CD4-positive, alpha-beta T cell treated with Interleukin-1 beta for 1 hour (primary cell): ENCODE data around the gene PNMA6E.

ENCODE experiments used
- DNase-seq, 2 donors: peaks; one replicate each; pipeline ENCODE4 v3.0.0-alpha.2; 2020 to 2022

PNMA6E gene

DNA sequence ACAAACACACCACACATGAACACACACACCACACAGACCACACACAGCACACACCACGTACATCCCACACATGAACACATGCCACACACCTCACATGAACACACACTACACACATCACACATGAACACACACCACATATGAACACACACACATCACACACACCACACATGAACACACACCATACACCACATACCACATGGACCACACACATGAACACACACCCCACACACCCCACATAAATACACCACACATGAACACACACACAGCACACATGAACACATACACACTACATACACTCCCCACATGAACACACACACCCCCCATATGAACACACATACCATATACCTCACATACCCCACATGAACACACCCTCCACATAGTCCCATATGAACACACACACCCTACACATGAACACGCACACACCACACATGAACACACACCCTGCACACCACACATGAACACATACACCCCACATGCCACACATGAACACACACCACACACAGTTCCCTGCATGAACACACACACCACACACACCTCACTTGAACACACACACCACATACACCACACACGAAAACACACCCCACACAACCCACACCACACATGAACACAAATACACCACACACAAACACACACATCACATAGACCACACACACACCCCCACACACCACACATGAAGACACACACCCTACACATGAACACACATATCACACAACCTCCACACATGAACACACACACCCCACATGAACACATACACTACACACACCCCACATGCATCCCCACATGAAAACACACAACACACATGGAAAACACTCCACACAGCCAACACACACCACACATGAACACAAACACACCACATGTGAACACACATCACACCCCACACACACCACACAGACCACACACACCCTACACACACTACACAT lies 18.3 kb downstream of the PNMA6E start:
- DNase-seq, result no peak

- DNase-seq, result peak in 1 of 2 donors; percentile 18
Measured at GRCh38 chrX:153381684-153382532, 19.2 kb downstream of the PNMA6E start.

DNA sequence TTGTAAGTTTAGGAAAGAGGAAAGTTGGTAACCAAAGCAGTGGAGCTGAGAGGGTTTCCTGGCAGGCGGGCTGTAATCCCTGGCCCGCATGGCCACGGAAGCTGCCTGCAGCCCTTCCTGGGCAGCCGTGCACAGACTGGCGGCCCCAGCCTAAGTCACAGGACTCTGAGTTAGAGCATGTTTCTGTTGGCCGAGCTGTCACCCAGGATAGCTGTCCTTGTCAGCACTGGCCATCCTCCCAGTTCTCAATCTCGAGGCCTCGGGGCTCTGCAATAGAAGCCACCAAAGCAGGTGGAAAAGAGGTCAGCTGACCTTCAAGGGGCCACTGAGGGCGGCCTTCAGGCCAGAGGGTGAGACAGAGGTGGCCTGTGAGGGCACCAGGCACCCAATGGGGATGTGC lies 20.5 kb downstream of the PNMA6E start:
- DNase-seq, result no peak

- DNase-seq, result no peak
Measured at GRCh38 chrX:153379971-153380581, 21.1 kb downstream of the PNMA6E start.

DNA sequence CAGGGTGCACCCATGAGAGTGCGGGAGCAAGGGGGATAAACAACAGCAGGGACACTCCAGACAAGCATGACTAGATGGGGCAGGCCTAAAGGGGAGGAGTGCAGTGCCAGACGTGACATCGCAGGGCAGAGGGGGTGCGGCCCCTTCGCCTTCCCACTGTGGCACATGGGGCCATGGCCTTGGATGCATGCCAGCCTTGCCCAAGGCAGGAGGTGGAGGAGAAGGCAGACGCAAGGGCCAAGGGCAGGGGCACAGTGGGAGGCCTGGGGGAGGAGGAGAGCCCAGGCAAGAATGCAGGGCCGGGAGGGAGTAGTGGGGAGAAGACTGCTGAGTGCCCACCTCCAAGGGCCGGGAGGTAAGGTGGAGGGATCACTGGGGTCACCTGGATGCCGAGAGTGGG lies 21.6 kb downstream of the PNMA6E start:
- DNase-seq, result no peak

DNA sequence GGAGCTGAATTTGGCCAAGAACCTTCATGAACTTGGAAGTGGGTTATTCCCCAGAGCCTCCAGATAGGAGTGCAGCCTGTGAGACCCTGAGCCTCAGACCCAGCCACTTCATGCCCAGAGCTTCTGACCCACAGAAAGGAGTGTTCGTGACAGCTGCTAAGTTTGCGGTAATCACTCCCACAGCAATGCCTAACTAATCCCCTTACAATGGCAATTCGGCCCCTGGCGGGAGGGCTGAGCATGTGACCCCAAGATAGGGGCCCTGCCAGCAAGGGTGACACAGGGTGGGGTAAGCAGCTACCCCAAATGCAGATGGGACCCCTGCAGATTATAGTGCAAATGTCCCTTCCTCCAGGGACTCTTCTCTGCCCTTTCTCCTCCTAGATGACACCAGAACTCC lies 22.5 kb downstream of the PNMA6E start:
- DNase-seq, result no peak

GRCh38 chrX:153377727-153378126 lies 23.4 kb downstream of the PNMA6E start:
- no peak for DNase-seq

DNA sequence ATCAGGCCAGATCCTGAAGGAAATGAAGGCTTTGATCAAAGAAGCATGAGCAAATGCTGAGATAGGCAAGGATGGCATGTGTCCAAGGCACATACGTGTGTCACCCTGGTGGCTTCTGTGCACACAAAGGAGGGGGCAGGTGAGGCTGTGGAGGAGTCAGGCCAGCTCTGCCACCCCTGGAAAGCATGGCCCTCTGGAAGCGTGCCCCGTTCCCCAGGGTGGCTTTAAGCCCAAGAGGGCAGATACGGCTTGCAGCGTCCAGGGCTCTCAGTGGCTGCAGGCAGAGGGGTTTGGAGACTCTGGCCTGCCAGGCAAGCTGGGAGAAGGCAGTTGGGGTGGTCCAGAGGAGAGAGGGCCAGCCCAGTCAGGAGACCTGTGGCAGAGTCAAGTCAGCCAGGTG lies 25.6 kb downstream of the PNMA6E start:
- DNase-seq, result no peak

GRCh38 chrX:153374426-153374825 lies 26.7 kb downstream of the PNMA6E start:
- no peak for DNase-seq

DNA sequence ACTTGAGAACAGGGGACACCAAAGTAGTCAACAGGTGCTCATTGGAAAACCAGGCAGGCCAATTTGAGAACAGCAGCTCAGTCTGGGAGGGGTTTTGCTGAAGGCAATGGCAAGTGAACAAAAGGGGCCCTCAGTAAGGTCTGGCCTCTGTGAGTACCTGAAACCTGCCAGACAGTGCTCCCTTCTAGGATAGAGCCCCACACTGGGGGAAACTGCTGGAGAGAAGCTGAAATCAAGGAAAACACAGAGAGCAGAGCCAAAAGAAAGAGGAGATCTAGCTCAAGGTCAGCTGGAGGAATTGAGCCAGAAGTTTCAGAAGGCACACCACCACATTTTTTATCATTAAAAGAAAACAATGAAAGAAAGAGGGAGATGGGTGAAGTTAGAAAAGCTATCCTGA lies 28.2 kb downstream of the PNMA6E start:
- no peak for DNase-seq

DNA sequence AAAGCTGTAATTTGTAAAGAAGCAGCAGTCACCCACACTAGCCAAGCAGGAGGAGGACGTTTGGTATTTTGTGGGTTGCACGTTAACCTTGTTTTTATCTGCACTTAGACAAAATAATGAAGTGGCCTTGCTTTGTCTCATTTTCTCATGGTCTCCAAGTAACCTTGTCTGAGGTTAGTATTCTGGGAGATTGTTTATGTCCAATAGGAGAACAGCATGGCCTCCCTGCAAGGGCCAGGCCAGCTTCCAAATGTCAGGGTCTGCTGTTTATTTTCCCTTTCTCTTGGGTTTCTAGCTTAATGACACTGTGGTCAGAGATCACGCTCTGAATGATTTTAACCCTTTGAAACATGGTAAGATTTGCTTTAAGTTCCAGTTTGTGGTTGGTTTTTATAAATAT lies 29.9 kb downstream of the PNMA6E start:
- DNase-seq, result no peak

- no peak for DNase-seq
Measured at GRCh38 chrX:153370293-153371055, 30.7 kb downstream of the PNMA6E start.

DNA sequence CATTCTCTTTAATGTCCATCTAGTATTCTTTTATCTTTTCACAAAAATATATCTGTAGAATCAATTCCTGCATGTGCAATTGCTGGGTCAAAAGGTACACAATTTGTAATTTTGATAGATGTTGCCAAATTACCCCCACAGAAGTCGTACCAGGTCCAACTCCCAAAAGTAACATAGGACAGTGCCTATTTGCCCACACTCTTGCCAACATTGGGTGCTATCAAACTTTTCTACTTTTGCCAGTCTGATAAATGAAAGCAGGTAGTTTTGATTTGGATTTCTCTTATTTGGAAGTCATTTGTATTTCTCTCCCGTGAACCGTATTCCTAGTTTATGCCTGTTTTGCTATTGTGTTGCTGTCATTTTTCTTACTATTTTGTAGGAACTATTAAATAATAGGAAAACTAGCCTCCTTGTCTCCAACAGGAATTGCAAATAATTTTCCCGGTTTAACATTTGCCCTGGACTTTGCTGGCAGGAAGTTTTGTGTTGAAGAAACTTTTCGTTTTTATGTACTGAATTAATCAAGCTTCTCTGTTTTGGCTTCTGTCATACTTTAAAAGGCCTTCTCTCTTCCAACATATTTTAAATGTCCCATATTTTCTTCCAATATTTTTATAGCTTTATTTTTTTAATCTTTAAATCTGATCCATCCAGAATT lies 34.1 kb downstream of the PNMA6E start:
- DNase-seq, result no peak

DNA sequence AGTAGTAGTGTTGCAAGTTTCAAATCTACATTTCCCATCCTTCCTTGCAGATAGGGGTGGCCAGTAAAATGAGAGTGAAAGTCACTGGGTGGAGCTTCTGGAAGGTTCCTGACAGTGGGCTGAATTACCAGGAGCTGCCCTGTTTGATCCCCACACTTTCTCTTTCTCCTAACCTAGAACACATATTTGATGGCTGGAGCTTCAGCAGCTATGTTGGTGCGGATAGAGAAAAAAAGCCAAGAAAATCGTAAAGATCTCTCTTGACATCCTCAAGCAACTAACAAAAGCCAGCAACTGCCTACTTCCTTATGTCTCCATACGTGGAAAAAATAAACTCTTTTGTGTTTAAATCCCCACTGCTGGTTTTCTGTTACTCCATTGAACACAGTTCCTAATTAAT lies 35.0 kb downstream of the PNMA6E start:
- DNase-seq, result no peak

- no peak for DNase-seq
Measured at GRCh38 chrX:153365670-153366069, 35.5 kb downstream of the PNMA6E start.

DNA sequence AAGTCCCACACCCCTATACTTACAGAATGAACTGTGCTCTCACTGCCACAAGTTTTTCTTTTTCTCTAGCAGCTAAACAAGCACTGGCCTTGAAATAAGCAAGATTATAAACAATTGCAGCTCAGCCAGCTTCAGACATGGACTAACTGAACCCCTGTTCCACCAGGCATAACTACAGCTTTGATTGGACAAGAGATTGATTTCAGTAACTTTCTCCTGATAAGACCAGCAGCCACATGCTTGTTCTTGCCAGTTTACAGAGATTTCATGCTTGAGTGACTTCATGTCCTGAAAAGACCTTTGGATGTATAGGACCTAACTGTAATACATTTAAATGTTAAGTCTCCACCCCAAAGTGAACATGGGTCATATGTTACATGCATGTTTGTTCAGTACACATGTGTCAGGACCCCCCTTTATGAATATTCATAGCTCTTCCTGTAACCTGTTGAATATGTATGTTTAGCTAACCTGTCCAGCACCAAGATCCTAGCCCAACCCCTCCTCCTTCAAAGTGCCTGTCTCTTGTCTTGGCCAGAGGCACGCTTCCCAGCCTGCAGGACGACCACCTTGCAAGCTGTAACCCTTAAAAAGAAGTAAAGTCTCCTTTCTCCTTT lies 39.3 kb downstream of the PNMA6E start:
- no peak for DNase-seq

- DNase-seq, result no peak
Measured at GRCh38 chrX:153357877-153358276, 43.3 kb downstream of the PNMA6E start.

GRCh38 chrX:153353416-153353815 lies 47.7 kb downstream of the PNMA6E start:
- no peak for DNase-seq

DNA sequence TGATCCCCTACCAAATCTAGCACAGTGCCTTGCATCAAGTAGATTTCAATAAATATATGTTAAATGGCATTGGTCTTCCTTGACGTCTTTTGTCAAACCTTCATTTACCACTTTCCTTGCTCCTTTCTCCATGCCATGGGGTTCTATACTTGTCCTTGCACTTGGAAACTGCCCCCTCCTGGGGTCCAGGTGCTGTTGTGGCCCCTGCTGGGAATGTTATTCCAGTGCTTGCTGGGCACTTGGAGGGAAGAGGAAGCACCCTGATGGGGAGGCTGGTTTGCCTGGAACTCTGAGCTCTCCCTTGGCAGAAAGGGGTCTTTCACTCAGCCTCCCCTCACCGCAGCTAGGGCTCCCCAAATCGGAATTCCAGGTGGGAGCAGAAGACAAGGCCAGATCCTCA lies 48.3 kb downstream of the PNMA6E start:
- no peak for DNase-seq

DNA sequence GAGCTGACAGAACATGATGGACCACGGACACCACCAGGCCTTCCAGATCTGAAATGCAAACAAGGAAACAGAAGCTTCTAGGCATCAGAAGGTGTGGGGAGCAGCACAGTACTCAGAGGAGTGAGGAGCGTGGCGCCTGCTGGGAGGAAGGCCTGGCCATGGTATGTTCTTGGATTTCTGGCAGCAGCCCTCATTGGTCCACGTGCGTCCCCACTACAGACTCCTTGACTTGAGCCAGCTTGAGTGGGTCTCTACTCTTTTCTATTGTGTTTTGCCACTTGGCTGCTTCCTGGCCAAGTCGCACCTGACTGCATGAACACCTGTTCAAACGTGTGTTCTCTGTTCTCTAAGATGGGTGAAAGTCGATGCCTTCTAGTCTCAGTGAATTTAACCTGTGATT lies 49.2 kb downstream of the PNMA6E start:
- no peak for DNase-seq

DNA sequence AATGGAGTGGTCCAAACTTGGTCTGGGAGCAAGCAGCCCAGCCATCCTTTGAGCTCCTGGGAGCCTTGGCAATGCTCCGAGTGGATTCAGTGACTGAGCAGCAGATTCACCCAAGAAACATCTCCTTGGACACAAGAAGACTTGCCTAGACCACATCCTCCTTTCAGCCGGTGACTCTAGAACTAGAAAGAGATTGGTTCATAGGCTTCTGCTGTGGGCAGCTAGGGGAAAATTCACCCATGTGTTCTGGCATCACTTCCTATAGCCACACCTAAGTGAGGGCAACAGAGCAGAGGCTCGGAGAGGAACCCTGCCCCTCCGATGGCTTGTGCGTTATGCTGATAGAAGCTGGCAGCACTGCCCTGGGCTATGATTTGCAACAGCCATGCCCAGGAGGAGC lies 51.2 kb downstream of the PNMA6E start:
- no peak for DNase-seq

DNA sequence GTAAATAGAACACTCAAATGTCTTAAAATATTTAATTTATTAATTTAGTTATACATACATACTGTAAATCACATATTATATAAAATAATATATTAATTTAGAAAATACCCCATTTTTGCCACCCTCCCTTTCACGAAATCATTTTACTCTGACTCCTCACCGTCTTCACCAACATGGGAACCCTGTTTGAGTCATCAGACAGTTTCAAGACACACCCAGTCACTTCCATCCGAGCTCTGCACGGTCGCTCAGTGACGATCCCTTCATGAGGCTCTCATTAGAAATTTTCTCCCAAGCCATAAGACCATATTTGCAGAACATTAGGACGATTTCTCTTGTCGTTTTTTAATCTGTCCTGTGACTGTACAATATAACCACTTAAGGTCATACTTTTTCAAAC lies 52.7 kb downstream of the PNMA6E start:
- DNase-seq, result no peak
